HepG2 (cell line): ENCODE measurements around the gene SLC19A3. TPM values are rescaled to one million over a fixed set of nuclear protein-coding genes. Genes with fewer than 3 reads are reported as not detected.

Experiments used
- ARID5B ChIP-seq: IDR thresholded peaks from 2 replicates; pipeline ENCODE4 v1.4.0; 2020; ENCODE audit warnings: mild to moderate bottlenecking, missing genetic modification reagents
- CAMTA2 ChIP-seq: sonication (generic); formaldehyde crosslinking; IDR thresholded peaks from 2 replicates; pipeline ENCODE4 v1.4.0; 2020; ENCODE audit warnings: mild to moderate bottlenecking, missing genetic modification reagents, borderline replicate concordance
- FOSL2 ChIP-seq: sonication (generic); formaldehyde crosslinking; IDR thresholded peaks from 2 replicates; pipeline ENCODE4 v1.4.0; 2020; ENCODE audit warnings: missing genetic modification reagents
- FOXA3 ChIP-seq: IDR thresholded peaks from 2 replicates; pipeline ENCODE4 v1.6.1; 2016; ENCODE audit warnings: missing genetic modification reagents, missing compliant biosample characterization
- ISL2 ChIP-seq: sonication (generic); formaldehyde crosslinking; IDR thresholded peaks from 2 replicates; pipeline ENCODE4 v1.5.0; 2020; ENCODE audit warnings: missing genetic modification reagents
- MEIS1 ChIP-seq: sonication (generic); formaldehyde crosslinking; IDR thresholded peaks from 2 replicates; pipeline ENCODE4 v1.9.0; 2021; ENCODE audit warnings: mild to moderate bottlenecking, missing genetic modification reagents, moderate library complexity, borderline replicate concordance
- NFRKB ChIP-seq: fragments of 450-650 bp; IDR thresholded peaks from 2 replicates; pipeline ENCODE4 v1.6.1; 2017
- PTBP1 ChIP-seq: fragments of 200-400 bp; formaldehyde crosslinking; IDR thresholded peaks from 2 replicates; pipeline ENCODE4 v1.6.1; 2018; ENCODE audit warnings: low read length, low read depth; ENCODE audit not compliant: poor library complexity, severe bottlenecking
- RFX1 ChIP-seq: fragments of 450-650 bp; IDR thresholded peaks from 2 replicates; pipeline ENCODE4 v1.6.1; 2017
- RXRB ChIP-seq: IDR thresholded peaks from 2 replicates; pipeline ENCODE4 v1.6.1; 2016; ENCODE audit warnings: borderline replicate concordance, missing genetic modification reagents, missing compliant biosample characterization
- SKI ChIP-seq: fragments of 450-650 bp; IDR thresholded peaks from one replicate; pipeline ENCODE4 v1.6.1; 2018; ENCODE audit warnings: mild to moderate bottlenecking; ENCODE audit not compliant: partially characterized antibody
- SMAD3 ChIP-seq: sonication (generic); formaldehyde crosslinking; IDR thresholded peaks from 2 replicates; pipeline ENCODE4 v1.4.0; 2020; ENCODE audit warnings: missing genetic modification reagents
- SOX5 ChIP-seq: IDR thresholded peaks from 2 replicates; pipeline ENCODE4 v1.6.1; 2016; ENCODE audit warnings: borderline replicate concordance
- TBX3 ChIP-seq: fragments of 450-650 bp; IDR thresholded peaks from 2 replicates; pipeline ENCODE4 v1.6.1; 2017; ENCODE audit warnings: antibody characterized with exemption, mild to moderate bottlenecking, inconsistent platforms, borderline replicate concordance
- XRCC5 ChIP-seq: fragments of 200-400 bp; formaldehyde crosslinking; optimal IDR thresholded peaks from 2 replicates; pipeline ENCODE3; 2017; ENCODE audit warnings: mild to moderate bottlenecking, low read length
- ZFP90 ChIP-seq: sonication (generic); formaldehyde crosslinking; IDR thresholded peaks from 2 replicates; pipeline ENCODE4 v1.8.0; 2022; ENCODE audit warnings: missing genetic modification reagents, mild to moderate bottlenecking, inconsistent platforms, borderline replicate concordance
- ZNF12 ChIP-seq: sonication (generic); formaldehyde crosslinking; IDR thresholded peaks from 2 replicates; pipeline ENCODE4 v1.5.0; 2020; ENCODE audit warnings: missing genetic modification reagents
- ZNF232 ChIP-seq: sonication (generic); formaldehyde crosslinking; IDR thresholded peaks from 2 replicates; pipeline ENCODE4 v1.4.0; 2020; ENCODE audit warnings: missing genetic modification reagents, borderline replicate concordance
- ZNF281 ChIP-seq: sonication (generic); formaldehyde crosslinking; IDR thresholded peaks from 2 replicates; pipeline ENCODE4 v1.4.0; 2020; ENCODE audit warnings: missing genetic modification reagents, borderline replicate concordance
- ZNF317 ChIP-seq: sonication (generic); formaldehyde crosslinking; IDR thresholded peaks from 2 replicates; pipeline ENCODE4 v1.5.0; 2020; ENCODE audit warnings: mild to moderate bottlenecking, missing genetic modification reagents
- ZNF362 ChIP-seq: sonication (generic); formaldehyde crosslinking; IDR thresholded peaks from 2 replicates; pipeline ENCODE4 v1.4.0; 2020; ENCODE audit warnings: missing genetic modification reagents, mild to moderate bottlenecking, borderline replicate concordance
- ZNF451 ChIP-seq: sonication (generic); formaldehyde crosslinking; IDR thresholded peaks from 2 replicates; pipeline ENCODE4 v1.5.0; 2020; ENCODE audit warnings: mild to moderate bottlenecking, missing genetic modification reagents
- ZNF549 ChIP-seq: sonication (generic); formaldehyde crosslinking; IDR thresholded peaks from 2 replicates; pipeline ENCODE4 v1.5.0; 2020; ENCODE audit warnings: missing genetic modification reagents
- ZNF569 ChIP-seq: sonication (generic); formaldehyde crosslinking; IDR thresholded peaks from 2 replicates; pipeline ENCODE4 v1.5.0; 2020; ENCODE audit warnings: mild to moderate bottlenecking, missing genetic modification reagents, moderate library complexity, borderline replicate concordance
- ZNF772 ChIP-seq: sonication (generic); formaldehyde crosslinking; IDR thresholded peaks from 2 replicates; pipeline ENCODE4 v1.5.0; 2020; ENCODE audit warnings: mild to moderate bottlenecking, missing genetic modification reagents
- polyA plus RNA-seq, 8 experiments: library from polyadenylated mRNA; depleted of rRNA in 3 of 8; stranded (reverse) in 7 of 8; unstranded in 1 of 8; fragments of >200 nt; fragmentation: Illumina TruSeq in 4 of 8; extraction: Trizol in 4 of 8; gene quantifications; 2 replicates each; pipeline versions ENCODE4 v1.2.1 to v1.2.3, GENCODE V29; 2011 to 2016; ENCODE audit warnings: low read depth in 4 of 8, missing spikeins in 1 of 8, mixed read lengths in 1 of 8; ENCODE audit not compliant: insufficient read depth in 1 of 8
- total RNA-seq, 5 experiments: library from RNA; depleted of rRNA; stranded (reverse); fragments of >200 nt; fragmentation: Illumina TruSeq; extraction: Trizol; gene quantifications; 2 replicates each; pipeline ENCODE4 v1.2.3, GENCODE V29; 2016; ENCODE audit warnings: low read depth in 1 of 5

The SLC19A3 gene
- total and polyA plus RNA-seq, 2 of the 13 experiments (the other 11 are each of a cell fraction or from before 2014, with no cell fraction given): 2.3 to 5.2 TPM

- TF ChIP-seq ZNF569 (CRISPR knock-in tag) (no peak), SKI (no peak), ZNF232 (CRISPR knock-in tag) (no peak), ZNF12 (CRISPR knock-in tag) (no peak), ZNF451 (CRISPR knock-in tag) (no peak), ZNF317 (CRISPR knock-in tag) (no peak), ZNF549 (CRISPR knock-in tag) (no peak), RFX1 (no peak), ARID5B (CRISPR knock-in tag) (peak; percentile 67), ZNF362 (CRISPR knock-in tag) (no peak), PTBP1 (no peak), XRCC5 (no peak), ISL2 (CRISPR knock-in tag) (no peak), ZFP90 (CRISPR knock-in tag) (no peak), SOX5 (CRISPR knock-in tag) (peak; percentile 68; the same call in 1 of the 2 replicates), RXRB (no peak), MEIS1 (no peak), NFRKB (no peak), ZNF772 (CRISPR knock-in tag) (no peak), FOSL2 (CRISPR knock-in tag) (peak; percentile 86), CAMTA2 (CRISPR knock-in tag) (no peak), SMAD3 (CRISPR knock-in tag) (no peak), TBX3 (peak; percentile 58; the same call in 1 of the 2 replicates), FOXA3 (CRISPR knock-in tag) (peak; percentile 68), ZNF281 (CRISPR knock-in tag) (no peak)
Observed at GRCh38 chr2:227653419-227653818, 64.4 kb downstream of the SLC19A3 start (continued).
